Measurements from ENCODE around the gene PTPRK. TPM values are rescaled to one million over a fixed set of nuclear protein-coding genes. Genes with fewer than 3 reads are reported as not detected.

The PTPRK gene
- polyA plus RNA-seq, 3 donors: 0.01 TPM; not detected in 2

DNA sequence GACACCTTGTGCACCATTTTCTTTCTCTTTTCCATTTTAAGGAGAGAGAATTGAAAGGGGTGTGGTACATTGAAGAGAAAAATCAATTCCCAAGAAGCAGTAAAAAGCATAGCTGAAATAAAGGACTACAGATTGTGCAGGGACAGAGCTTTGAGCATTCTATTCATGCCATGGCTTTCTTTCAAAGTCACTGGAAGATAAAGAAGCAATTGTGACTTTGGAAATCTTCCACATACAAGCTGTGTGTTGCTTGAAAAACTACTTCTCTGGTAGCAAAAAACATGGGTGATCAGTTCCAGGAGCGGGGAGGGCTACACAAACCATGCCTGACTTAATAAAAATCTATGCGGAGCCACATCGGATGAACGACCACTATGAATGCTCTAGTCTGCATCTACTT is 389.4 kb downstream of the PTPRK start:
- Histone ChIP-seq H3K4me2 (replicated peaks; ENCODE audit: extremely low read depth, low read length, poor library complexity, severe bottlenecking) (no peak overlapping the region), H3K9me3 (replicated peaks in 1 of 2; ENCODE audit: control insufficient read depth in 1 of 2, insufficient read depth in 1 of 2, low read length in 2 of 2) (no peaks in the 10 kb centered on the region), H3K9ac (ENCODE audit: insufficient read depth, low read length, poor library complexity, severe bottlenecking) (no peak overlapping the region), H3K27me3 (ENCODE audit: control insufficient read depth in 2 of 2, insufficient read depth in 2 of 2, low read length in 2 of 2) (no peaks in the 10 kb centered on the region), H3K79me2 (ENCODE audit: insufficient read depth, low read length) (no peaks in the 10 kb centered on the region), H4K20me1 (ENCODE audit: insufficient read depth, low read length) (no peaks in the 10 kb centered on the region), H3K4me1 (ENCODE audit: control insufficient read depth in 1 of 2, insufficient read depth in 2 of 2, low read length in 2 of 2) (peaks cover 15% of the 10 kb centered on the region in 2 donors), H3K27ac (ENCODE audit: low read depth in 1 of 2, low read length in 2 of 2) (no peak overlapping the region), H3K4me3 (replicated peaks in 1 of 3; ENCODE audit: low read depth in 2 of 3, low read length in 3 of 3) (no peak overlapping the region), H2AFZ (ENCODE audit: insufficient read depth, low read depth, low read length, poor library complexity, severe bottlenecking) (no peak overlapping the region), H3K36me3 (replicated peaks in 1 of 2; ENCODE audit: control insufficient read depth in 1 of 2, insufficient read depth in 2 of 2, low read length in 2 of 2) (no peaks in the 10 kb centered on the region)
- H3K4me1 Mint-ChIP-seq: peaks cover 19% of the 10 kb centered on the region
- no peak for DNase-seq
- H3K36me3 Mint-ChIP-seq: no peaks in the 10 kb centered on the region
- no peak overlapping the region for H3K27ac Mint-ChIP-seq
- H3K4me3 Mint-ChIP-seq: no peak overlapping the region
- no peaks in the 10 kb centered on the region for H3K27me3 Mint-ChIP-seq (ENCODE audit: low read depth in 3 of 3)
- TF ChIP-seq, protein P1, sequence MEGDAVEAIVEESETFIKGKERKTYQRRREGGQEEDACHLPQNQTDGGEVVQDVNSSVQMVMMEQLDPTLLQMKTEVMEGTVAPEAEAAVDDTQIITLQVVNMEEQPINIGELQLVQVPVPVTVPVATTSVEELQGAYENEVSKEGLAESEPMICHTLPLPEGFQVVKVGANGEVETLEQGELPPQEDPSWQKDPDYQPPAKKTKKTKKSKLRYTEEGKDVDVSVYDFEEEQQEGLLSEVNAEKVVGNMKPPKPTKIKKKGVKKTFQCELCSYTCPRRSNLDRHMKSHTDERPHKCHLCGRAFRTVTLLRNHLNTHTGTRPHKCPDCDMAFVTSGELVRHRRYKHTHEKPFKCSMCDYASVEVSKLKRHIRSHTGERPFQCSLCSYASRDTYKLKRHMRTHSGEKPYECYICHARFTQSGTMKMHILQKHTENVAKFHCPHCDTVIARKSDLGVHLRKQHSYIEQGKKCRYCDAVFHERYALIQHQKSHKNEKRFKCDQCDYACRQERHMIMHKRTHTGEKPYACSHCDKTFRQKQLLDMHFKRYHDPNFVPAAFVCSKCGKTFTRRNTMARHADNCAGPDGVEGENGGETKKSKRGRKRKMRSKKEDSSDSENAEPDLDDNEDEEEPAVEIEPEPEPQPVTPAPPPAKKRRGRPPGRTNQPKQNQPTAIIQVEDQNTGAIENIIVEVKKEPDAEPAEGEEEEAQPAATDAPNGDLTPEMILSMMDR (IDR thresholded peaks at IDR 0.05): no peak
- H3K9me3 Mint-ChIP-seq: peaks cover 0 to 11% (median 6%) of the 10 kb centered on the region in 7 donors
- WGBS (ENCODE audit: insufficient coverage): no CpG with 5 or more reads among the region's 4 CpGs
- intact Hi-C loops (cut with micrococcal nuclease): no loop called here

DNA sequence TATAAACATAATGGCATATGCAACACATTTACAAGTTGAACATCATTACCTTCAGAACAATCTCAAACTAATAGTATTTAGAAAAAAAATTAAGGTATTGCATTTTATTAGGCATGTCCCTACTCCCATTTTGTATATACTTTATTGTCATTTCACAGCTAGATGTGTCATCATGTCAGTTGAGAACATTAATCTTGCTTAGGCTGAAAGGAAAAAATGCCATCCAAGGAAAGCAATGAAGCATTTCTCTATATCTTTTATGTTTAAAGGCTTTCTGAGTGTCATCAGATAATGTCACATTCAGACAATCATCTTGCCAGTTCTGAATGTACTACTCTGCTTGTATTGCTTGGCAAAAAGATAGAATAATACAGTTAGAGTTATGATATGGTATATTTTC is 390.7 kb downstream of the PTPRK start:
- no peak overlapping the region for H3K9ac ChIP-seq (ENCODE audit: insufficient read depth, low read length, poor library complexity, severe bottlenecking)
- Mint-ChIP-seq H3K4me1 (peaks cover 11% of the 10 kb centered on the region), H3K27ac (no peak overlapping the region), H3K9me3 (peaks cover 0 to 9% (median 8%) of the 10 kb centered on the region in 7 donors), H3K36me3 (no peaks in the 10 kb centered on the region), H3K4me3 (no peak overlapping the region), H3K27me3 (ENCODE audit: low read depth in 3 of 3) (no peaks in the 10 kb centered on the region)
- intact Hi-C loops (cut with micrococcal nuclease): no loop called here
- H3K79me2 ChIP-seq (ENCODE audit: insufficient read depth, low read length): no peaks in the 10 kb centered on the region
- DNase-seq: no peak
- no peaks in the 10 kb centered on the region for H3K9me3 ChIP-seq (replicated peaks in 1 of 2; ENCODE audit: control insufficient read depth in 1 of 2, insufficient read depth in 1 of 2, low read length in 2 of 2)
- peaks cover 6 to 7% of the 10 kb centered on the region in 2 donors for H3K4me1 ChIP-seq (ENCODE audit: control insufficient read depth in 1 of 2, insufficient read depth in 2 of 2, low read length in 2 of 2)
- H2AFZ ChIP-seq (ENCODE audit: insufficient read depth, low read depth, low read length, poor library complexity, severe bottlenecking): no peak overlapping the region
- H3K4me3 ChIP-seq (replicated peaks in 1 of 3; ENCODE audit: low read depth in 2 of 3, low read length in 3 of 3): no peak overlapping the region
- no peaks in the 10 kb centered on the region for H4K20me1 ChIP-seq (ENCODE audit: insufficient read depth, low read length)
- TF ChIP-seq, protein P1 (IDR thresholded peaks at IDR 0.05): no peak
- H3K27me3 ChIP-seq (ENCODE audit: control insufficient read depth in 2 of 2, insufficient read depth in 2 of 2, low read length in 2 of 2): no peaks in the 10 kb centered on the region
- H3K27ac ChIP-seq (ENCODE audit: low read depth in 1 of 2, low read length in 2 of 2): no peak overlapping the region
- no peak overlapping the region for H3K4me2 ChIP-seq (replicated peaks; ENCODE audit: extremely low read depth, low read length, poor library complexity, severe bottlenecking)
- H3K36me3 ChIP-seq (replicated peaks in 1 of 2; ENCODE audit: control insufficient read depth in 1 of 2, insufficient read depth in 2 of 2, low read length in 2 of 2): no peaks in the 10 kb centered on the region

Measured in CD14-positive monocyte (primary cell).